Measurements from ENCODE around the gene WDFY3.

The WDFY3 gene

GRCh38 chr4:84901740-84902281 lies 64.7 kb downstream of the WDFY3 start:
- DNase-seq, result no peak

GRCh38 chr4:84901173-84901572 lies 65.3 kb downstream of the WDFY3 start:
- no peak for DNase-seq

- no peak for DNase-seq
These were observed 66.9 kb downstream of the WDFY3 start for GRCh38 chr4:84899616-84900015.

- DNase-seq, result no peak
These were observed 69.0 kb downstream of the WDFY3 start for GRCh38 chr4:84897516-84897915.

- no peak for DNase-seq
These were observed 71.2 kb downstream of the WDFY3 start for GRCh38 chr4:84895283-84895682.

- DNase-seq, result no peak
These were observed 71.9 kb downstream of the WDFY3 start for GRCh38 chr4:84894621-84895020.

- DNase-seq, result no peak
These were observed 73.5 kb downstream of the WDFY3 start for GRCh38 chr4:84892950-84893349.

GRCh38 chr4:84887824-84888223 lies 78.7 kb downstream of the WDFY3 start:
- DNase-seq, result no peak

- DNase-seq, result no peak
These were observed 86.8 kb downstream of the WDFY3 start for GRCh38 chr4:84879651-84880200.

- DNase-seq, result no peak
These were observed 87.9 kb downstream of the WDFY3 start for GRCh38 chr4:84878546-84878945.

- DNase-seq, result no peak
These were observed 88.4 kb downstream of the WDFY3 start for GRCh38 chr4:84878090-84878489.

GRCh38 chr4:84877051-84877833 lies 89.2 kb downstream of the WDFY3 start:
- no peak for DNase-seq

GRCh38 chr4:84875636-84876371 lies 90.7 kb downstream of the WDFY3 start:
- DNase-seq, result no peak

GRCh38 chr4:84874619-84875018 lies 91.9 kb downstream of the WDFY3 start:
- DNase-seq, result no peak

- DNase-seq, result no peak
These were observed 95.9 kb downstream of the WDFY3 start for GRCh38 chr4:84870398-84871163.

GRCh38 chr4:84866295-84866694 lies 100.2 kb downstream of the WDFY3 start:
- DNase-seq, result no peak

- no peak for DNase-seq
These were observed 100.9 kb downstream of the WDFY3 start for GRCh38 chr4:84865600-84865999.

- DNase-seq, result no peak
These were observed 104.4 kb downstream of the WDFY3 start for GRCh38 chr4:84862064-84862463.

GRCh38 chr4:84857296-84857695 lies 109.2 kb downstream of the WDFY3 start:
- DNase-seq, result no peak

GRCh38 chr4:84856468-84857049 lies 109.9 kb downstream of the WDFY3 start:
- DNase-seq, result no peak

GRCh38 chr4:84855774-84856173 lies 110.7 kb downstream of the WDFY3 start:
- DNase-seq, result no peak

- no peak for DNase-seq
These were observed 114.4 kb downstream of the WDFY3 start for GRCh38 chr4:84852081-84852480.

Data from activated CD4-positive, alpha-beta T cell treated with anti-CD3 and anti-CD28 coated beads, Interleukin-2, amount 50 U/mL, for 1 hour (primary cell).